ENCODE data around the gene POP4.

DNA sequence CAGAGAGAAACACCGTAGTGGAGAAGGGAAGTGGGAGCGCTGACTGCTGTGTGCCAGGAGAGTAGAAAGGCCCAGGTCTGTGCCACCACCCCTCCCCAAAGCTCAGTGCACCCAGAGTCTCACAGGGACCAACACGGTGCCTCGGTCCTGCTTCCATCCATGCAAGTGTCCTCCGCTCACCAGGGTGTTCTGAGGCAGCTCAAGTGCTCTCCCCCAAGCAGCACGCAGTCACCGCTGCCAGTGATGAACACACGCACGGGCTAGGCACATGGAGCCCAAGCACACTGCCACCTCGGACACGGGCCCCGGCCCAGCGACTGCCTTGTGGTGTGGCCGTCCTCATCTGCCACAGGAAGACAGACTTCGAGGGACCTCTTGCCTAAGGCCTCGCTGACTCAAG is 10.5 kb downstream of the POP4 start:
- TF ChIP-seq, protein P1, sequence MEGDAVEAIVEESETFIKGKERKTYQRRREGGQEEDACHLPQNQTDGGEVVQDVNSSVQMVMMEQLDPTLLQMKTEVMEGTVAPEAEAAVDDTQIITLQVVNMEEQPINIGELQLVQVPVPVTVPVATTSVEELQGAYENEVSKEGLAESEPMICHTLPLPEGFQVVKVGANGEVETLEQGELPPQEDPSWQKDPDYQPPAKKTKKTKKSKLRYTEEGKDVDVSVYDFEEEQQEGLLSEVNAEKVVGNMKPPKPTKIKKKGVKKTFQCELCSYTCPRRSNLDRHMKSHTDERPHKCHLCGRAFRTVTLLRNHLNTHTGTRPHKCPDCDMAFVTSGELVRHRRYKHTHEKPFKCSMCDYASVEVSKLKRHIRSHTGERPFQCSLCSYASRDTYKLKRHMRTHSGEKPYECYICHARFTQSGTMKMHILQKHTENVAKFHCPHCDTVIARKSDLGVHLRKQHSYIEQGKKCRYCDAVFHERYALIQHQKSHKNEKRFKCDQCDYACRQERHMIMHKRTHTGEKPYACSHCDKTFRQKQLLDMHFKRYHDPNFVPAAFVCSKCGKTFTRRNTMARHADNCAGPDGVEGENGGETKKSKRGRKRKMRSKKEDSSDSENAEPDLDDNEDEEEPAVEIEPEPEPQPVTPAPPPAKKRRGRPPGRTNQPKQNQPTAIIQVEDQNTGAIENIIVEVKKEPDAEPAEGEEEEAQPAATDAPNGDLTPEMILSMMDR (IDR thresholded peaks at IDR 0.05; ENCODE audit: poor library complexity, severe bottlenecking), result no peak
- TF ChIP-seq RAD21 (conservative IDR thresholded peaks at IDR 0.05) (no peak), TAF1 (IDR thresholded peaks at IDR 0.05; ENCODE audit: low read depth) (no peak), EP300 (conservative IDR thresholded peaks at IDR 0.05; ENCODE audit: poor library complexity, severe bottlenecking) (no peak), SMC3 (conservative IDR thresholded peaks at IDR 0.05; ENCODE audit: poor library complexity) (no peak)
